K562 (cell line): ENCODE results near the gene TJP2. TPM values are rescaled to one million over a fixed set of nuclear protein-coding genes. Genes with fewer than 3 reads are reported as not detected.

Experiments used
- ATAC-seq: fragments of 200-7000 bp; cut with Tn5 transposase; 3 replicates; pipeline ENCODE4 v1.9.1; 2020; ENCODE audit warnings: moderate library complexity
- BruUV-seq: library from RNA; stranded (reverse); fragments of 400-500 nt; replicated peaks from 2 replicates; lab custom pipeline; 2021; lab: Mats Ljungman, UMichigan
- CTCF ChIA-PET: fragments of 300-600 bp; formaldehyde crosslinking; extraction: SDS; loops from one replicate; lab custom pipeline; 2021; ENCODE audit warnings: low intra/inter-chr PET ratio; lab: Yijun Ruan, JAX
- POLR2A ChIA-PET: fragments of 300-600, 350-650 bp; sonication (Branson Sonifier 250); formaldehyde crosslinking; extraction: SDS; loops from one replicate; lab custom pipeline; 2021; ENCODE audit warnings: antibody characterized with exemption, inconsistent platforms; lab: Yijun Ruan, JAX
- DNase-seq, 4 experiments: peaks; one replicate each; pipeline versions ENCODE4 v3.0.0 to v3.0.0-alpha.2; 2011 to 2018; ENCODE audit warnings: low spot score in 3 of 4, mixed read lengths in 3 of 4; ENCODE audit errors: extremely low read depth in 1 of 4
- FAIRE-seq: peaks from 2 replicates; lab custom pipeline; 2011; peaks lifted over from hg19 to GRCh38; lab: Jason Lieb, UNC
- H2AFZ ChIP-seq: 2 replicates; pipeline ENCODE4 v1.6.0; 2011; ENCODE audit warnings: low read depth, low read length, control low read depth, inconsistent platforms
- H3K27ac ChIP-seq: fragments of 200-600 bp; 3 replicates; pipeline ENCODE4 v1.8.0; 2011; ENCODE audit warnings: low read depth, mild to moderate bottlenecking, control low read depth, inconsistent platforms, low read length, moderate library complexity, mixed read lengths; ENCODE audit errors: extremely low read depth
- H3K27me3 ChIP-seq, 2 experiments: fragments of 300-600 bp in 1 of 2; 2 replicates in 1 of 2; 3 replicates in 1 of 2; pipeline versions ENCODE4 v1.6.0 to v1.8.0; 2011; ENCODE audit warnings: inconsistent platforms in 2 of 2, low read length in 2 of 2, mild to moderate bottlenecking in 1 of 2, mixed read lengths in 1 of 2, moderate library complexity in 1 of 2; ENCODE audit not compliant: control insufficient read depth in 2 of 2, insufficient read depth in 2 of 2
- H3K36me3 ChIP-seq: fragments of 300-600 bp; 3 replicates; pipeline ENCODE4 v1.8.0; 2011; ENCODE audit warnings: mild to moderate bottlenecking, low read length, inconsistent platforms; ENCODE audit not compliant: control insufficient read depth, insufficient read depth
- H3K4me1 ChIP-seq, 2 experiments: fragments of 200-600 bp in 1 of 2; replicated peaks in 1 of 2; 2 replicates in 1 of 2; 3 replicates in 1 of 2; pipeline versions ENCODE4 v1.5.1 to v1.8.0; 2011; ENCODE audit warnings: inconsistent platforms in 2 of 2, low read length in 2 of 2, mild to moderate bottlenecking in 1 of 2, mixed read lengths in 1 of 2, moderate library complexity in 1 of 2; ENCODE audit not compliant: control insufficient read depth in 2 of 2, insufficient read depth in 2 of 2
- H3K4me2 ChIP-seq: 2 replicates; pipeline ENCODE4 v1.6.1; 2011; ENCODE audit warnings: low read length, control low read depth, inconsistent platforms, mixed read lengths; ENCODE audit not compliant: insufficient read depth
- H3K4me3 ChIP-seq: fragments of 200-600 bp; sonication (generic), shearing (Covaris generic); 2 replicates; pipeline ENCODE4 v1.5.1; 2016; ENCODE audit warnings: control low read depth, inconsistent platforms
- H3K79me2 ChIP-seq: fragments of 200-600 bp; 3 replicates; pipeline ENCODE4 v1.8.0; 2011; ENCODE audit warnings: low read length, inconsistent platforms; ENCODE audit not compliant: control insufficient read depth, insufficient read depth
- H3K9ac ChIP-seq, 2 experiments: 2 replicates each; pipeline versions ENCODE4 v1.6.0 to v1.6.1; 2011; ENCODE audit warnings: low read depth in 2 of 2, low read length in 2 of 2, control low read depth in 1 of 2, inconsistent platforms in 1 of 2, mild to moderate bottlenecking in 1 of 2, mixed read lengths in 1 of 2; ENCODE audit not compliant: insufficient read depth in 1 of 2
- H3K9me1 ChIP-seq: one replicate; pipeline ENCODE4 v1.6.0; 2011; ENCODE audit warnings: inconsistent platforms, mild to moderate bottlenecking, low read length, moderate library complexity; ENCODE audit not compliant: control insufficient read depth, insufficient read depth
- H3K9me3 ChIP-seq: replicated peaks from 2 replicates; pipeline ENCODE4 v1.5.1; 2011; ENCODE audit warnings: low read depth, low read length, inconsistent platforms; ENCODE audit not compliant: control insufficient read depth, insufficient read depth
- H4K20me1 ChIP-seq: replicated peaks from 2 replicates; pipeline ENCODE4 v1.6.1; 2011; ENCODE audit warnings: low read length, inconsistent platforms, mixed read lengths; ENCODE audit not compliant: control insufficient read depth, insufficient read depth
- BHLHE40 ChIP-seq: IDR thresholded peaks from 2 replicates; pipeline ENCODE4 v1.6.1; 2011; ENCODE audit warnings: low read length, improper control_type of control experiment
- DDX20 ChIP-seq: fragments of 450-650 bp; IDR thresholded peaks from 2 replicates; pipeline ENCODE4 v1.6.1; 2016; ENCODE audit warnings: missing genetic modification characterization, low read depth, mild to moderate bottlenecking, missing compliant biosample characterization, moderate library complexity
- ETS1 ChIP-seq: conservative IDR thresholded peaks from 2 replicates; pipeline ENCODE4 v1.6.1; 2011; ENCODE audit warnings: low read depth, mild to moderate bottlenecking, low read length; ENCODE audit not compliant: control insufficient read depth
- FUS ChIP-seq: fragments of 200-400 bp; formaldehyde crosslinking; optimal IDR thresholded peaks from 2 replicates; pipeline ENCODE3; 2017; ENCODE audit warnings: low read depth, low read length
- IRF2 ChIP-seq: sonication (generic); formaldehyde crosslinking; IDR thresholded peaks from 2 replicates; pipeline ENCODE4 v1.8.1; 2022; ENCODE audit warnings: mild to moderate bottlenecking, missing genetic modification reagents
- KAT2B ChIP-seq: IDR thresholded peaks from one replicate; pipeline ENCODE4 v1.6.1; 2012; ENCODE audit warnings: low read depth, mild to moderate bottlenecking, control low read depth, inconsistent platforms, low read length, moderate library complexity
- KLF13 ChIP-seq: fragments of 450-650 bp; IDR thresholded peaks from 2 replicates; pipeline ENCODE4 v1.6.1; 2016; ENCODE audit warnings: missing genetic modification characterization, low read depth, mild to moderate bottlenecking, missing compliant biosample characterization, moderate library complexity, borderline replicate concordance
- MAFG ChIP-seq: fragments of 450-650 bp; conservative IDR thresholded peaks from 2 replicates; pipeline ENCODE4 v1.6.1; 2016; ENCODE audit warnings: missing genetic modification characterization, missing compliant biosample characterization
- MEIS2 ChIP-seq: fragments of 450-650 bp; IDR thresholded peaks from 2 replicates; pipeline ENCODE4 v1.6.1; 2014; ENCODE audit warnings: mild to moderate bottlenecking; ENCODE audit not compliant: partially characterized antibody
- MIER1 ChIP-seq: fragments of 450-650 bp; IDR thresholded peaks from 2 replicates; pipeline ENCODE4 v1.6.1; 2016; ENCODE audit warnings: antibody characterized with exemption, mild to moderate bottlenecking, low read depth
- NCOR1 ChIP-seq: fragments of 450-650 bp; IDR thresholded peaks from 2 replicates; pipeline ENCODE4 v1.6.1; 2016; ENCODE audit warnings: mild to moderate bottlenecking, moderate library complexity
- RAD21 ChIP-seq, 2 experiments: fragments of 250-450 bp in 1 of 2; fragments of 450-650 bp in 1 of 2; sonication (Bioruptor Pico) in 1 of 2; formaldehyde crosslinking in 1 of 2; IDR thresholded peaks in 1 of 2; conservative IDR thresholded peaks in 1 of 2; 2 replicates each; pipeline versions ENCODE4 v1.4.0 to v1.8.0; 2020 to 2022; ENCODE audit warnings: mild to moderate bottlenecking in 2 of 2, moderate library complexity in 1 of 2
- SAFB2 ChIP-seq: fragments of 200-400 bp; formaldehyde crosslinking; IDR thresholded peaks from 2 replicates; pipeline ENCODE4 v1.6.1; 2018; ENCODE audit warnings: borderline replicate concordance, low read length, low read depth, moderate library complexity; ENCODE audit not compliant: severe bottlenecking
- TCF3 ChIP-seq: sonication (generic); formaldehyde crosslinking; IDR thresholded peaks from 2 replicates; pipeline ENCODE4 v1.4.0; 2020; ENCODE audit warnings: mild to moderate bottlenecking, missing genetic modification reagents
- ZNF561 ChIP-seq: fragments of 450-650 bp; formaldehyde crosslinking; conservative IDR thresholded peaks from 2 replicates; pipeline ENCODE4 v1.4.0; 2020; ENCODE audit warnings: mild to moderate bottlenecking, moderate library complexity
- WGBS: fragments of 100-300 bp; shearing (Covaris generic); methylation state at CpG from one replicate; pipeline ENCODE4 v1.1.6; 2016; ENCODE audit warnings: low coverage, mixed read lengths; ENCODE audit not compliant: insufficient coverage; ENCODE audit errors: missing lambda C conversion rate; 5-methylcytosine and 5-hydroxymethylcytosine counted together
- in situ Hi-C: fragments of 300-500 bp; cut with MboI; formaldehyde crosslinking; loops from 4 replicates; pipeline ENCODE4 v1.15.0; 2018; ENCODE audit warnings: inconsistent platforms, mixed read lengths
- intact Hi-C: fragments of 100-400 bp; cut with micrococcal nuclease; formaldehyde crosslinking; loops from 2 replicates; pipeline ENCODE4 v1.14.2; 2022
- polyA plus RNA-seq, 8 experiments: library from polyadenylated mRNA; depleted of rRNA in 4 of 8; stranded (reverse) in 5 of 8; unstranded in 3 of 8; fragments of >200 nt; fragmentation: Nextera tagmentation in 2 of 8; fragmentation: Illumina TruSeq in 1 of 8; extraction: Ambion mirVana in 2 of 8; extraction: Trizol in 1 of 8; gene quantifications; 2 replicates each; pipeline versions ENCODE4 v1.2.1 to v1.2.3, GENCODE V29; 2011 to 2014; ENCODE audit warnings: inconsistent platforms in 1 of 8, missing spikeins in 1 of 8
- total RNA-seq, 7 experiments: library from RNA; depleted of rRNA in 6 of 7; stranded (reverse); fragments of >200 nt in 6 of 7; fragmentation: Illumina TruSeq in 2 of 7; extraction: Trizol in 2 of 7; gene quantifications; 2 replicates each; pipeline versions ENCODE4 v1.2.1 to v1.2.3, GENCODE V29; 2011 to 2021; ENCODE audit warnings: low replicate concordance in 1 of 7
- TF ChIP-seq, protein P1 (sequence below): sonication (generic); formaldehyde crosslinking; IDR thresholded peaks from 2 replicates; pipeline ENCODE4 v1.8.0; 2022; ENCODE audit warnings: mild to moderate bottlenecking, missing genetic modification reagents

Gene TJP2
- total and polyA plus RNA-seq, 9 of the 15 experiments (the other 6 are each of a cell fraction or from before 2014, with no cell fraction given), result 4.0 to 24.1 (median 16.8) TPM

DNA sequence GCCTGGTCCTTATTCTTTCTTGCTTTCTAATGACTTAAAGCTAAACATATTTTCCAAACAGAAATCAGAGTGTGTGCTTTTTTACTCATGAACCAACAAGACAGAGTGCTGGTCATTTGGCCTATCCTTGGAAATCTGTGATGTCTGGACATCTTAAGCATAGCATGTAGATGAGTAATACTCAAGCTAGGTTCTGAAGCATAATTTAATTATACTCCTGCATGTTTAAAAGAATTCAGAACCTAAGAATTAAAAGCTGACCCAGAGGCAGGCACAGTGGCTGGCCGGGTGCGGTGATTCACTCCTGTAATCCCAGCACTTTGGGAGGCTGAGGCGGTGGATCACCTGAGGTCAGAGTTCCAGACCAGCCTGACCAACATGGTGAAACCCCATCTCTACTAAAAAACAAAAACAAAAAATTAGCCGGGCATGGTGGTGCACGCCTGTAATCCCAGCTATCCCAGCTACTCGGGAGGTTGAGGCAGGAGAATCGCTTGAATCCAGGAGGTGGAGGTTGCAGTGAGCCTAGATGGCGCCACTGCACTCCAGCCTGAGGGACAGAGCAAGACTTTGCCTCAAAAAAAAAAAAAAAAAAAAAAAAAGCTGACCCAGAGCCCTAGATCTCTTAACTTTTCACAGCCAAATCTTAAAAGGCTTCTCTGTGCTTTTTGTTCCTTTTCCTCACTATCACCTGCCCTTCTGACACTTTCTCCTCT is 16.2 kb upstream of the TJP2 start (continued):
- peak in 1 of 2 experiments; percentile 30; a peak in 2 of 4 replicates for TF ChIP-seq RAD21 (CRISPR knock-in tag; conservative IDR thresholded peaks at IDR 0.05 in 1 of 2, IDR thresholded peaks at IDR 0.05 in 1 of 2)
- TF ChIP-seq, protein P1, sequence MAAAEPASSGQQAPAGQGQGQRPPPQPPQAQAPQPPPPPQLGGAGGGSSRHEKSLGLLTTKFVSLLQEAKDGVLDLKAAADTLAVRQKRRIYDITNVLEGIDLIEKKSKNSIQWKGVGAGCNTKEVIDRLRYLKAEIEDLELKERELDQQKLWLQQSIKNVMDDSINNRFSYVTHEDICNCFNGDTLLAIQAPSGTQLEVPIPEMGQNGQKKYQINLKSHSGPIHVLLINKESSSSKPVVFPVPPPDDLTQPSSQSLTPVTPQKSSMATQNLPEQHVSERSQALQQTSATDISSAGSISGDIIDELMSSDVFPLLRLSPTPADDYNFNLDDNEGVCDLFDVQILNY, result no peak

DNA sequence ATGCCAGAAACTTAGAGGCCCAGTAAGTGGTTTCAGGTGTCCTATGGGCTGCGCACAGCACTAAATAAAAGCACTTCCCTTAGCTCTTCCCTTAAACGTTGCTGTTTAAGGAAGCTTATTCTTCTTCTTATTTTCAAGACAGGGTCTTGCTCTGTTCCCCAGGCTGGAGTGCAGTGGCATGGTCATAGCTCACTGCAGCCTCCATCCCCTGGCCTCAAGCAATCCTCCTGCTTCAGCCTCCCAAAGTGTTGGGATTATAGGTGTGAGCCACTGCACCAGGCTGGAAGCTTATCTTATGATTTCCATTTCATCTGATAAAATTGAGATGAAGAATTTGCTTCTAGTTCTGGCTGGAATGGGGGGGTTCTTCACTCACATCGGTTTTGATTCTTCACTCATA is 15.6 kb upstream of the TJP2 start:
- ATAC-seq (no peak), DNase-seq (no peak), FAIRE-seq (no peak)
- Histone ChIP-seq H3K27me3 (no peaks in the 10 kb centered on the region), H3K4me1 (no peaks in the 10 kb centered on the region; a peak in 1 of 5 replicates), H3K27ac (no peak overlapping the region), H3K79me2 (no peaks in the 10 kb centered on the region), H3K9me3 (no peaks in the 10 kb centered on the region; the same call in 1 of the 2 replicates), H3K4me3 (no peak overlapping the region), H3K4me2 (no peak overlapping the region), H3K36me3 (no peaks in the 10 kb centered on the region), H3K9ac (no peak overlapping the region), H4K20me1 (no peaks in the 10 kb centered on the region), H2AFZ (no peak overlapping the region), H3K9me1 (no peaks in the 10 kb centered on the region)
- in situ Hi-C loops (no loop called here), intact Hi-C loops (loop anchor here (1.0 kb wide), 1 partner anchor 35 kb away; no protein-coding TSS in a partner anchor)
- WGBS, result 56% methylated on average over 2 of the region's 3 CpGs
- CTCF ChIA-PET, result no interaction called here
- POLR2A ChIA-PET, result interaction anchor here (0.7 to 0.8 kb wide), 2 partner anchors 11 to 1377 kb away, joined by 3 to 4 read pairs; no protein-coding TSS in a partner anchor
- BruUV-seq, result no TSS peak
- TF ChIP-seq MIER1 (no peak), KLF13 (tag) (no peak), KAT2B (no peak), SAFB2 (no peak), ETS1 (no peak), ZNF561 (CRISPR knock-in tag) (no peak), NCOR1 (no peak), MAFG (no peak), MEIS2 (no peak), IRF2 (CRISPR knock-in tag) (no peak), DDX20 (tag) (no peak), FUS (no peak), TCF3 (CRISPR knock-in tag) (no peak), BHLHE40 (no peak)
